Stimulated activated CD8-positive, alpha-beta memory T cell treated with anti-CD3 and anti-CD28 coated beads, Interleukin-4, amount 100 ng/mL, for 48 hours (primary cell): Measurements from ENCODE around the gene AJAP1.

Experiments used
- DNase-seq: peaks from one replicate; pipeline ENCODE4 v3.0.0-alpha.2; 2020

The AJAP1 gene

DNA sequence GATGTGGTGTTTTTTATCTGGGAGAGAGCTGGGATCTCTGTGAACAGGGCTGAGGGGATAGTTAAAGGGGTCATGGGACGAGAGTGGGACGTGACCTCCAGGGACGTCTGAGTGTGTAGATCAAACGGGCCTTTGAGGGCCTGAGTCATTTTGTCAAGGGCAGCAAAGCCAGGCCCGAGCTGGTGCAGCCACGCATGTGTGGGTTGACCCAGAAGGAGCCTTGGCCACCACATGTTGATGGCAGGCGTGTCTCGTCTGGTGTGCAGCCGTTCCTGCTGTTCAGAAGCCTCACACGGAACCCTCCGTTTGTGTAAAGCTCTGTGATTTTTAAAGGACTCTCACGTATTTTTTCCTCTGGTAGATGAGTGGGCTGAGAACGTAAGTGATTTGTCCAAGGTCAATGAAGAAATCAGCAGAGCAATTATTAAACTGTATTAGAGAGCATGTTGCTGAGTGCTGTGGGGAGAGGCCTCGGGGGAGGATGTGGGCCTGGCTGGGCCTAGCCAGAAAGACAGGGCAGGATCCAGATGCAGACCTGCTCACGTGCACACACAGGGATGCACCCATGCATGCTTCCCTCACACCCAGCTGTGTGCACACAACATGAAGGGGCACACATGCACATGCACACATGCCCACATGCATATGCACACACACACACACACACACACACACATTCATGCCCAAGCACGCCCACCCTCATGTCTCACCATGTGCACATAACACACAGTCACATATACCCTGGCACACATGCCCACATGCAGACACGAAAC is 89.8 kb downstream of the AJAP1 start:
- no peak for DNase-seq

DNA sequence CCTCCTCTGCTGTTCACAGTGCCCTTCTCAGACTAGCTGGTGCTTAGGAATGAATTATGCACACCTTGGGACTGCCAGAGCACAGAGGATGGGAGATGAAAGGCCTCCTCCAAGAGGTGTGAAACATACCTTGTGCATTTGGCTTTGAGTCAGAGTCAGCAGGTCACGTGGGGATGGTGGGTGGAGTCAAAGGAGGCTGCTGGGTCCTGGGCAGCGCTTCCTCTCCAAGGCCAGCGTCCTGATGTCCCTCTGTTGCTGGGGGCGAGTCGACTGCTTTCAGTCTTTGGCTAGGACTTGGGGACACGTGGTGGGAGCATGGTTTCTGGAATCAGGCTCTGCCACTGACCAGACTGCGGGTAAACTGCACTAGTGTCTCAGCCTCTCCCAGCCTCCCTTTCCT is 91.2 kb downstream of the AJAP1 start:
- peak; percentile 28 for DNase-seq

DNA sequence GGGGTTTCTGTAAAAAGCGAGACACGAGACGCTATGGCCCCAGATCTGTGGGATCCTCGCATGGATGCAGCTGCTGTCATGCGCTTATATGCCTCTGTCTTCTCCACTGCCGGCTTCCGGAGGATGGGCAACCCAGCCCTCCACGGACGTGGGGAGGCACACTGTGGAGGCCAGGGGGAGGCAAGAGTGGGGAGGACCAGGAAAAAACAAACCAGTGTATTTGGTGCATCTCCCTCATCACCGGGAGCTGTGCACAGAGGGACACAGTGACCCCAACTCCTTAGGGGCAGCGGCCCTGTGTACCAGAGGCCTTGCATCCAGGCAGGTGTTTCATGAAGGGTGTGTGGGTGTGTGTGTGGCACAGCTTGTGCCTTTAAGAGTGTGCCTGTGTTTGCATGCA is 95.0 kb downstream of the AJAP1 start:
- no peak for DNase-seq

DNA sequence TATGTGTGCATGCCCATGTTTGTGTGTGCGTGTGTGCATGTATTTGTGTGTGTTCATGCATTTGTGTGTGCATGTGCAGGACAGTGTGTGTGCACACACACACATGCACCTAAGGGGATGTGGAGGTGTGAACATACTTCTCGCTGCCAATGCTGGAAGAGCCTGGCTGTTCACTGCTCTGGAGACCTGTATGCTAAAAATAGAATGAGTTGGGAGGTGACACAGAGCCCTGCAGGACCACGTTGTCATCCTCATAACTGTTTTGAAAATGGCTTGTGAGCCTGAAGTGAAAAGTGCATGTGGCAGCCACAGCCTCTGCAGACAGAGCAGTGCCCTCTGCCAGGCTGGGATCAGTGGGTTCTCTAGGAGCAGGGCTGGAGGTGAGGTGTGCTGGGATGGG is 95.8 kb downstream of the AJAP1 start:
- no peak for DNase-seq

DNA sequence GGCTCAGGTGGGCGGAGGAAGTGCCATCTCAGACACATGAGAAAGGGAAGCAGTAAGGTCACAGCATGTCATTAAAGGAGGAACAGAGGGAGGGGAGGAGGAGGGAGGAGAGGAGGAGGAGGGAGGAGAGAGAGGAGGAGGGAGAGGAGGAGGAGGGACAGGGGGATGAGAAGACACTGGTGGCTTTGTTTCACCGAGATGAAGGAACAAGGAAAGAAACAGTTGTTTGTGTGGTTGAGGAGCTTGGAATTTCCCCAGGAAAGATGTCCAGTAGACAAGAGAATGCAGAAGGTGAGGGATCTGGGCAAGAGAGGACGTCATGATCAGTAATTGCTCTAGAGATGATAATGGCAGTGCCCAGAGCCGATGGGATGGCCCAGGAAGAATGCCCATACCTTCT is 97.7 kb downstream of the AJAP1 start:
- no peak for DNase-seq

DNA sequence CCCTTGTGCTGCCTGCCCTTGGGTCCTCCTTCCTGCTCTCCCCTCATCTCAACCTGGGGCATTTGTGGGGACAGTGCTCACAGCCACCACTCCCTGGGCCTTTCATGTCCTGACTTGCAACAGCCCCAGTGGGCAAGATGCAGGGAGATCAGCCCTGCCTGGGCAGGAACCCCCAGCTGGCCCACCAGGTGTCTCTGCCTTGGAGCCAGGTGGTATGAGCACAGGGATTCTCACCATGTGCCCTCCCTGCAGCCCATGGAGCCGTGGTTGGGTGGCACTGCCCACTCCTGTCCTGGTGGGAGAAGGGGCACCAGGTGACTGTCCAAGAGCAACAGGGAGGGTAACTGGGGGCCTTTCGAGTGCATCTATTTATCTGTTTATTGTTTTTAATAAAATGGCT is 100.4 kb downstream of the AJAP1 start:
- no peak for DNase-seq

DNA sequence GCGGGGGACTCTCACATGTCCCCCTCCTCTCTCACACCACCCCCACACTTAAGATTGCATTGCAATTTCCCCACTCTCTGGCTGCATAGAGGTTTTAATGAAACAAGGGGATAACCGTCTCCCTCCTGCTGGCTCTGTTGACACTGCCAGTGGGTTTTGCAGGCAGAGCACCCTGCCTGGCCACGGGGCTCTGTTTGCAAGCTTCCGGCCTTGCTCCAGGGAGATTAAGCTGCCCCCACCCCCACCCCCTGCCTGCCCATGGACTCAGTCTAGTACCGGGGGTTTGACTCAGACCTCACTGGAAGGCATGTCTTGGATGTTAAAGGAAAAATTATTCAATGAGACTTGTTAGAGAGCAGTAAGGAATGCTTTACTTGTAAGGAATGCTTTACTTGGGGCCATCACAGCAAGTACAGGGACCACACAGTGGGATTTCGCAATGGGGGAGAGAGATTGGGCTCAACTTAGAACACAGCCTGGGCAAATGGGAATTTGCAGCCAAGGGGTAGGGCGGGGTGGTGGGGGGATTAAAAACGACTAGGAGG is 101.0 kb downstream of the AJAP1 start:
- DNase-seq = no peak

DNA sequence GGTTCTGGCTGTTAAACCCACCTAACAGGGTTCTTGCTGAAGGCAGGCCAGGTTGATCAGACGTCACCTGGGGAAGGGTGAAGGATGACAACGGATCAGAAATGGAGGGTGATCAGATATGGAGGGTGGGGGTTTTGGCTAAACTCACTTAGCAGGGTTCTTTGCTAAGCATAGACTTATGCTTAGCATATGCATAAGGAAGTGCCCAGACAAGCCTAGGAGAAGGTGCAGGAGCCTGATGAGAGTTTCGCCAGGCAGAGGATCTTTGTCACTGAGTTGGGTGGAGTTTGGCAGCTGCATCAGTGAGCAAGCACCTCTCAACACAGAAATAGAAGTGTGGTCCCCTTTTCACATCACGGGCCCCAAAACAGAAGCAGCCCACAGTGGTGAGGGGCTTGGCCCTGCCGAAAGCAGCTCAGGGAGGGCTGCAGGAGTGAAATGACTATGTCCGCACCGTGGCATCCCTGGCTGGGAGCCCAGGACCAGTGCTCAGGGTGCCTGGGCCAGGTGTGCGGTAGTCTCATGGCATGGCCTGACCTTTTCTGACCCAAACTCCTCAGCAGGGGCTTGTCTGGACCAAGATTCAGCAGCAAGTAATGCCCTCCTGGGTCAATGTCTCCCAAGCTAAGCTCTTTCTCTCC is 101.6 kb downstream of the AJAP1 start:
- DNase-seq = no peak

DNA sequence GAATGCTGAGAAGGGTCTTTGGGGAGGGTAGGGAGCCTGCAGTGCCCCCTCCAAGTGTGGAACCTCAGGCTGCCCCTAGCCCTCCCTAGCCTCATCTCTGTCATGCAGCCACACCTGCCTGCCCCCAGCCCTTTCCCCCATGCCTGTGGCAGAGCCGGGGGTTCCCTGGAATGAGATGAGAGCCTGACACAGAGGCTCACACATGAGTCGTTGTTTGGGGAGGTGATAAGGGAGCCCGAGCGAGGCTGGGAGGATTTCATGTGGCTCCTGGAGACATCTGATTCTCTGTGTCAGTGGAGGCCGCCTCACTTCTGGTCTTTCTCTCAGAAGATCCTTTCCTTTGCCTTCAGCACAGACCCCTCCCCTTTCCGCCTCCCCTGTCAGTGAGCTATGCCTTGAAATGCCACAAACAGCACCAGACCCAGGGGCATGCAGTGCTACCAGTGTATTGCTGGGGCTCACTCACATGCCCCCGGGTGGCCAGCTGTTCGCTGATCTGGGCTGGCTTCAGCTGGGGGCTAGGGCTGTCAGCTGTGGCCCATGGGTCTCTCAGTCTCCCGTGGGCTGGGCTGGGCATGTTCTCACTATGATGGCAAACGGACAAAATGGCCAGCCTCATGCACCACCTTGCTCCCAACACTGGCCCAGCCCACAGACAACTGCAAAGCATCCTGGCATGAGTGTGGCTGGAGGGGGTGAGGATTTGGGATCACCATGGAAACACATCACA is 102.6 kb downstream of the AJAP1 start:
- DNase-seq = no peak

DNA sequence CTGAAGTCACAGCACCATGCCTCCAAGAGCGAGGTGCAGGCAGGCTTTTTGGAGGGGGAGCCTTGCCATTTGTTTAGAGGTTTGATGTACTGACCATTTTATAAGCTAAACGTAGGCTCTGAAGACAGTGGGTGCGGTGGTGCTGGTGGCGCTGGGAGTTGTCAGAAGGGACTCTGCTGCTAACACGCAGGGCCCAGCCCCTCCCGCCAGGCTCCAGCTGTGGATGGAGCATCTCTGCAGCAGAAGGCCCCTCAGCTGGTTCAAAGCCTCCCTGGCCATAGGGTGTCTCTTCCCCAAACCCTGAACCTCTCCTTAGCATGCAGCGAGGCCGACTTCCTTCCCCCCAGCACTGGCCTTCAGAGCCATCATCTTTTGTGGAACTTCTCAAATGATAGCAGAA is 105.3 kb downstream of the AJAP1 start:
- DNase-seq = no peak

DNA sequence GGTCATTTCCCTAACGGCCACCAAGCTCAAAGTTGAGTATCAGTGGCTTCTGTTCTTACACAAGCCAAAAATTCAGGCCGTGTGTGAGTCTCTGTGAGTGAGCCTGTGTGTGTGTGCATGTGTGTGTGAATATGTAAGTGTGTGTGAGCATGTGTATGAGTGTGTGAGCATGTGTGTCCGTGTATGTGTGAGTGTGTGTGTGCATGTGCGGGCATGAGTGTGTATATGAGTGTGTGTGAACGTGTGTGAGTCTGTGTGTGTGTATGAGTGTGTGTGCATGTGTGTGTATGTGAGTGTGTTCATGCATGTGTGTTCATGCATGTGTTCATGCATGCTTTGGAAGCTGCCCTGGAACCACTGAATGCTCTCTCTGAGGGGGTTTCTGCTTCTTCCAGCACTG is 105.7 kb downstream of the AJAP1 start:
- DNase-seq = no peak

DNA sequence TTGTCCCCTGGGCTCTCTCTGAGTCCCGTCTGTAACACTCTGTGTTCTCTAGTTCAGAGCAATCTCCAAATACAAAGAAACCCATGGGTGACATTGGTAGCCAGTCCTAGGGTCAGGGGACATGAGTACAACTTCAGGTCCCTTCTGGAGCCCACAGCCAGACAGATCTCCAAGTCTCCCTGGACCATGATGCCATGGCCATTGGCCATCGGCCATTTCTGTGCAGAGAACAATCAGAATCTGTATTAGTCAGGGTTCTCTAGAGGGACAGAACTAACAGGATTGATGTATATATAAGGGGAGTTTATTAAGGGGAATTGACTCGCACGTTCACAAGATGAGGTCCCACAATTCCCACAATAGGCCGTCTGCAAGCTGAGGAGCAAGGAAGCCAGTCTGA is 106.9 kb downstream of the AJAP1 start:
- no peak for DNase-seq

DNA sequence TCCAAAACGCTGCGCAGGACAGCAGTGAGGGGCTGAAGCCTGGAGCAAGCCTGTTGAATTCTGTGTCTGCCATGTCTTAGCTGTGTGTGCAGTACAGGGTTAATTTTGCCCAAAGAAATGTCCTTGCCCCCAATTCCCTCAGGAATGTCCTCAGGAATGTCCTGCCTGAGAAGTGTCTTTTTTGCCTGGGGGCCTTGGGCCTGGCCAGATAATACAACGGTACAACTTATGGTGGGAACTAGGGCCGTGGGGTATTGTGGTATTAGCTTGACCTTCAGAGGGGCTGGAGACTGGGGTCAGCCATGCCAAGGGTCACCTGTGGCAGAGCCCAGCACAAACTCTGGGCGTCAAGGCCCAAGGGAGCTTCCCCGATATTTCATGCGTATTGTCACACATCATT is 107.7 kb downstream of the AJAP1 start:
- no peak for DNase-seq

DNA sequence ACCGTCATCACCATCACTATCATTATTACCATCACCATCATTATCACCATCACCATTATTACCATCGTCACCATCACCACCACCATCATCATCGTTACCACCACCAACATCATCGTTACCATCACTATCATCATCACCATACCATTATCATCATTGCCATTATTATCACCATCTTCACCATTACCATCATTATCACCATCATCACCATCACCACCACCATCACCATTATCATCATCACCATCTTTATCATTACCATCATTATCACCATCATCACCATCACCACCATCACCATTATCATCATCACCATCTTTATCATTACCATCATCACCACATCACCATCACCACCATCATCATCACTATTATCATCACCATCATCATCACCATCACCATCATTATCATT is 112.9 kb downstream of the AJAP1 start:
- DNase-seq = no peak

DNA sequence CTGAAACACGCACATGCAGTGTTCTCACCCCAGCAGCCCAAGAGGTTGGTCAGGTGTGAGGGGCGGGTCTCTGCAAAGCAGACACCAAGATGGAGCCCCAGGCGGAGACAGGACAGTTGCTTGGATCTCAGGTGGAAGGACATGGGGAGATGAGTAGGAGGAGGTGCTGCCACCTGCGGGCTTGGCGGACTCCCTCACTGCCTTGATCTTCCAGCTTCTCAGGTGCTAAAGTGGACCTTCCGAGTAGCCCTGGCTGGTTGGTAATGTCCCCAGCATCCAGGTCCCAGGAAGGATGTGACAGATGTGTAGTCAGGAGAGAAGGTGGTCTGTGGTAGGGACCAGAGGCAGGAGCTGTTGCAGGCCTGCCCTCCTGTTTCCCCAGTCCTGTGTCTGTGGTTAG is 114.1 kb downstream of the AJAP1 start:
- DNase-seq = no peak

DNA sequence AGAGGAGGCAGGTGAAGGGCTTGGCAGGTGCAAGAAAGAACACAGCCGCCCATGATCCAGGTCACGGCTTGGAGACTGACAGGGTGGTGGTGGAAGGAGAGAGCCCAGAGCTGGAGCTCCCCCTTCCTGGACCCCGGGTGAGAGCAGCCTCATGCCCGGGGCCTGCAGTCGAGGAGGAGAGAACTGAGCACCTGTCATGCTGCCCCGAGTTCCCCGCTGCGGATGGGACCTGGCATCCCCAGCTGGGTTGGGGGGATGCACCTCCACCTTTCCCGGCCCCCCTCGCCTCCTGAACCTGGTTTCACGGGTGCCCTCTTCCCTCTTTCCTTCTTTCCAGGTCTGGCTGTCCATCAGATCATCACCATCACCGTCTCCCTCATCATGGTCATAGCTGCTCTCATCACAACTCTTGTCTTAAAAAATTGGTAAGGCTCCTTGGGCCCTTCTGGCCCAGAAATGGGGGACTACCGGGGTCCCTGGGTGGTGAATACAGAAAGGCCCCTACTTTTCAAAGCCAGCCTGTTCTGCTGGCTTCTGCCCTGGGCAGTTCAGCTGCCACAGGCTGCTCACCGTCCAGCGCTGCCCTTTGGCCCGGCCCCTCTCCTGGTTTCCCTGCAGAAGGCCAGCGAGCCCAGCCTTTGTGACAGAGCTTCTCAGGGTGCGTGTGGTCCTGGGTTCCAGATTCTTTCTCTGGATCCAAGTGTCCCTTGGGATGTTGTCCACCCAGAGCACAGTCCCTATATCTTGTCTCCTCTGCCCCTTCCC is 115.3 kb downstream of the AJAP1 start:
- DNase-seq = no peak

DNA sequence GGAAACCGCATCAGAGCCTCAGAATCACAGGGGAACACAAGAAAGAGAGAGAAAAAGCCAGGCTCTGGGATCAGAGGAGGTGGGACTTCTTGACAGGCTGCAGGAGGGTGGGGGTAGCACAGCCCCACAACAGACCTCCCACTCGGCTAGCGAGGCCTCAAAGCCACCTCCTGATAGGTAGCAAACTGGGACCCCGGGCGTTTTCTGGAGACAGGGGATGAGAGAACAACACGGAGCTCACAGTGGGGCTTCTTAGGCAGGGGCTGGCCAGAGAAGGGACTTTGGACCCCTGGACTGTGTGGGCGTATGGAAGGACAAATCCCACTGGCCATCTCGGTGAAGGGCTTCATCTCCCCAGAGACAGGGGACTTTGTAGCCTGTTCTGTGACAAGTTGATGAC is 116.3 kb downstream of the AJAP1 start:
- DNase-seq = no peak

DNA sequence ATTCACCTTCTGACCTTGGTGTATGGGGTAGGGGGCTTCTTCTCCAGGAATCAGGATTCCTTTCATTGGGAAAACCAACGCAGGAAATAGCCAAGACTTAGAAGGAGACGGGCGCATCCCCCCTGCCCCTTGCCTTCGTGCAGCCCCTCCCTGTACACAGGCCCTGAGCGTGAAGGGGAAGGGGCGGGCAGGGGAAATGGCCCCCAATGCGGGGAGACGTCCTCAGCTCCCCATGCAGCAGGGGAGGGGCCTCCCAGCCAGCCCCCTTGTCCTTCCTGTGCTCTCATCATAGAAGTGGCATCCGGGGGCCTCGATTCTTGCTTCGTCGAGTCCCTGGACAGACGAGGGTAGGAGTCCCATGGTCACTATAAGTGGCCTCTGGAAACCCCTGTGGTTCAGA is 116.9 kb downstream of the AJAP1 start:
- no peak for DNase-seq

DNA sequence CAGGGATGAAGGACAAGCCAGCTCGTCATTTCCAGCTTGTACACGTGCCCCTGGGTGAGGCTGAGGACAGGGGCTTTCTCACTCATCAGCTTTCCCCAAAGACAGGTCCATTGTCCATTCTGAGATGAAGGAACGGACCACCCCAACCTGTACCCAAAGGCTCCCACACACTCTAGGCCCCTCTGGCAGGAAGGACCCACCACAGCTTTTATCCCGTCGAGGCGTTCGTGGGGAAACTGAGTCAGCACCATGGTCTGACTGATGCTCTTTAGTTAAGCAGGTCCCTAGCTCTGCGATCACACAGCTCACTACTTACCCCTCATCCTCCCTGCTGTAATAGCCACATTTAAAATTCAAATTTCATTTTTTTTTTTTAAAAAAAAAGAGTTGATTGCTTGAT is 117.3 kb downstream of the AJAP1 start:
- no peak for DNase-seq

DNA sequence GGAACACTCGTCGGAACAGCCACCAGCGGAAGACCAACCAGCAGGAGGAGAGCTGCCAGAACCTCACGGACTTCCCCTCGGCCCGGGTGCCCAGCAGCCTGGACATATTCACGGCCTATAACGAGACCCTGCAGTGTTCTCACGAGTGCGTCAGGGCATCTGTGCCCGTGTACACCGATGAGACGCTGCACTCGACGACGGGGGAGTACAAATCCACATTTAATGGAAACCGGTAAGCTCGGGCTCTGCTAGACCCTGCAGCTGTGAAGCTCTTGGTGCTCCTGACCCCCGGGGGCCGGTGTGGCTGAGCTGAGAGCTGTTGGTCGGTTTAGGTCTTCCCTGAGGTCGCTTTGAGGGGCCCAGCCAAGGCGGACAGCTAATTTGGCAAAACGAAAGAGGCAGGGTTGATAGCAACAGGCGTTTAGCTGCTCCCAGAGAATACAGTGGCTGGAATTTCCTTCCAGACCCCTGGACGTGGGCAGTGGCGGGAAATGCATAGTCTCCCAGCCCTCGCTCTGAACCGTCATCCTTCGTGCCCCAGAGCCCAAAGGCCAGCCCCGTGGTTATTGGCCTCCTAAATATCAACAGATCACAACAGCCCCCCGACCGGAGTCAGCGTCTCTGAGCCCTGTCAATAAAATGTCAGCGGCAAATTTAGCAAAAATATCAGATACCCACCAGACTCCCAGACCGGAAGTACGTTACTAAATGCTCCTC is 118.0 kb downstream of the AJAP1 start:
- no peak for DNase-seq

DNA sequence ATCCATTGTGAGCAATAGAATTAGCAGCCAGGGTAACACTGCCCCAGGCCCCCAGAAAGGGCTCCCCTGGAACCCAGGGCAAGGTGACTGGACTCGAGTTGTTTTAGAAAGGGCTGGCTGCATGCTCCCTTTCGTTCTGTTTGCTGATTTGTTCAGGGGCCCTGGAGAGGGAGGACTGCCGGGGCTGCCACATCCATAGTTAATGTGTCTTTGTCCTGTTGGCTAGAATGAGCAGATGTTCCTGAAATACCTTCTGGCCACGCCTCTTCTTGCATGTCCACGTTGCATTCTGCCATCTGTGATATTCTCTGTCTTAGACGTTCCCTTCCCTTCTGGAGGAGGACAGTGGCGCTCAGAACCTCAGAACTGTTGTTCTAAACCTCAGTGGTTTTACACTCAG is 118.8 kb downstream of the AJAP1 start:
- DNase-seq = no peak

DNA sequence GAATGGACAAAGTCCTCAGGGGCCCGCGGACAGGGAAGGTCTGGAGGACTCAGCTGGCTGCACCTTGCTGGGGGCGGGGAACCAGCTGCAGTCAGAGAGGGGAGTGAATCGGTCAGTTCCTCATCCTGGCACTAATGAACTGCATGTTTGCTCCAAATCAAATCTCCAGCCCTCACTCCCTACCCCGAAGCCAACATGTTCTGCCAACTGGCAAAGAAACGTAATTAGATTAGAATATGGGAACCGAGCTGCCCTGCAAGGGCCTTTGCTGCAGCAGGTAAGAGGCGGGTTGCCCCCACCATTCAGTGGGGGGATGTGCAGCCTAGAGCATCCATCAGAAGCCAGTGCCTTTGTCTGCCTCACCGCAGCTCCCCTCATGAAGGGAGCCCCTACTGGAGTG is 121.1 kb downstream of the AJAP1 start:
- no peak for DNase-seq

DNA sequence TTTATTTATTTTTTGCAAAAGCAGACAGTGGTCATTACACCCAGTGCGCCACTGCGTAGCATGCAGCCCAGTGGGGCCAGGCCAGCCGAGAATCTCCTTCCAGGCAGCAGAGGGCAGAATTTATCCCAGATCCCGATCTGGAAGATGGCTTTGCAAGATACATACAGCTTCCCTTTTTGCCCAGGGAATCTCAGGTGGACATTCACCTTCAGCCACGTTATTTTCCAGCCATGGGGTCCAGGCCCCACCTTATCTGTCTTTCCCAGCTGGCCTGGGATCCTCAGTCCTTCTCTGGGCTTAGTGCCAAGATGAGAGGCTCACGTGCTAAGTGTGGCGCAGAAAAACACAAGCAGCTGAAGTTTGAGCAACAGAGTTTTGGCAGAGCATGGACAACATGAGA is 123.6 kb downstream of the AJAP1 start:
- no peak for DNase-seq
